Thoracic aorta (tissue), 2 donors: ENCODE measurements around the gene CDCA7L. TPM values are rescaled to one million over a fixed set of nuclear protein-coding genes. Genes with fewer than 3 reads are reported as not detected.

Experiments used
- ATAC-seq: fragments of 150-250 bp; one replicate; pipeline ENCODE4 v1.8.0; 2017; ENCODE audit warnings: low read depth; ENCODE audit not compliant: insufficient number of reproducible peaks, low FRiP score
- DNase-seq: peaks from one replicate; pipeline ENCODE4 v3.0.0-alpha.2; 2020; ENCODE audit warnings: low spot score
- H3K27ac ChIP-seq, 2 donors: fragments of 200-600 bp; sonication (generic); 1 replicate in 1 of 2; 2 replicates in 1 of 2; pipeline ENCODE4 v1.5.1; 2016; ENCODE audit warnings: mild to moderate bottlenecking in 2 of 2, moderate library complexity in 2 of 2
- H3K27me3 ChIP-seq: fragments of 200-600 bp; sonication (generic); replicated peaks from 2 replicates; pipeline ENCODE4 v1.6.0; 2016; ENCODE audit warnings: mild to moderate bottlenecking; ENCODE audit not compliant: insufficient read depth
- H3K36me3 ChIP-seq: fragments of 200-600 bp; sonication (generic); one replicate; pipeline ENCODE4 v1.5.1; 2016
- H3K4me1 ChIP-seq, 2 donors: fragments of 200-600 bp; sonication (generic); 1 replicate in 1 of 2; 2 replicates in 1 of 2; pipeline versions ENCODE4 v1.5.1 to v1.6.0; 2016; ENCODE audit warnings: low read depth in 2 of 2, mild to moderate bottlenecking in 1 of 2; ENCODE audit not compliant: control insufficient read depth in 1 of 2
- H3K4me3 ChIP-seq: fragments of 200-600 bp; sonication (generic); 2 replicates; pipeline ENCODE4 v1.5.1; 2016; ENCODE audit warnings: mild to moderate bottlenecking
- H3K9me3 ChIP-seq: fragments of 200-600 bp; sonication (generic); 2 replicates; pipeline ENCODE4 v1.5.1; 2016
- CTCF ChIP-seq: fragments of 200-600 bp; sonication (generic); IDR thresholded peaks from one replicate; pipeline ENCODE4 v1.5.1; 2019; ENCODE audit warnings: antibody characterized with exemption
- total RNA-seq, 2 donors: library from RNA; depleted of rRNA; stranded (reverse); fragments of >200 nt; gene quantifications; one replicate each; pipeline versions ENCODE4 v1.1.0 to v1.2.3, GENCODE V29; 2016

Gene CDCA7L
- total RNA-seq, 2 donors from 2014 or later: 2.5 to 13.9 TPM

GRCh38 chr7:21912305-21912704 is 33.4 kb downstream of the CDCA7L start:
- Histone ChIP-seq H3K9me3 (no peaks in the 10 kb centered on the region), H3K4me3 (no peak overlapping the region), H3K27me3 (no peaks in the 10 kb centered on the region), H3K27ac (no peak overlapping the region), H3K4me1 (no peaks in the 10 kb centered on the region), H3K36me3 (no peaks in the 10 kb centered on the region)
- TF ChIP-seq CTCF: no peak
- DNase-seq (no peak), ATAC-seq (no peak)

GRCh38 chr7:21911341-21911875 is 34.3 kb downstream of the CDCA7L start:
- no peak overlapping the region for H3K4me3 ChIP-seq
- no peaks in the 10 kb centered on the region for H3K9me3 ChIP-seq
- ATAC-seq: no peak
- no peaks in the 10 kb centered on the region for H3K4me1 ChIP-seq
- H3K36me3 ChIP-seq: no peaks in the 10 kb centered on the region
- no peak overlapping the region for H3K27ac ChIP-seq
- H3K27me3 ChIP-seq: no peaks in the 10 kb centered on the region
- TF ChIP-seq CTCF: no peak
- no peak for DNase-seq

DNA sequence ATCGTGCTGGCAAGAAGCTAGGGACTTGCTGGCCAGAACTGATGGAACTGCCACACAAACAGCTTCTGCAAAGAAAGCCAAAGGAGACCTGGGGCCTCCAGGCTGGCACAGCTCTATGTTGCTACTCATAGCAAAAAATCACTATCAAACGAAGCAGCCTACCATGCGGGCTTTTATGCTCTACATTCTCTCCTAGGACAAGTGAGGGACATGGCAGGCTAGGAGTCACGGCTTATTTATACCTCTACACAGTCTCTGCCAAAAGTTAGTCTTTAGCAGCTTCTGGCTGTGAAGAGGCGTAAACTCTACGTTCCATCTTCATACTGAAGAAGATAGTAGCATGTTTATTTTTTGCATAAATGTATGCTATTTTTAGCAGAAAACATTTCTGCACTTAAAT is 35.4 kb downstream of the CDCA7L start:
- Histone ChIP-seq H3K27me3 (no peaks in the 10 kb centered on the region), H3K36me3 (no peaks in the 10 kb centered on the region), H3K9me3 (no peaks in the 10 kb centered on the region), H3K4me3 (no peak overlapping the region), H3K4me1 (no peaks in the 10 kb centered on the region), H3K27ac (no peak overlapping the region)
- no peak for TF ChIP-seq CTCF
- ATAC-seq: no peak
- DNase-seq: no peak

DNA sequence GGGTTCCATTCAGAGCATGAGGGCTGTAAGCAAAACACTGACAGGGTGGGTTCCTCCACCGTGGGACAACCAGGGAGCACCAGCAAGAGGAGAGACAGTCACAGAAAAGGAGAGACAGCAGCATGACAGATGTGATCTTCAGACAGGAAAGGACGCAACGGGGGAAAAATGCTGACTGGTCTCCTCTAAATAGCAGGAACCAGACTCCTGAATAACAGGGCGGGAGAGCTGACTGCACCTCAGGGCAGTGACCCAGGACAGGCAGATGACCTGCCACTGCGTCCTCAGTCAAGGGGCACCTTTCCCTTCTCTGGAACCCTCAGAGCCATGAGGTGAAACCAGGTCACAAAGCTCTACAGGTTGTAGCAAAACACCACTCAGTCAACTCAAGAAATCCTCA is 37.0 kb downstream of the CDCA7L start:
- no peaks in the 10 kb centered on the region for H3K27me3 ChIP-seq
- no peaks in the 10 kb centered on the region for H3K4me1 ChIP-seq
- no peaks in the 10 kb centered on the region for H3K9me3 ChIP-seq
- no peak overlapping the region for H3K4me3 ChIP-seq
- ATAC-seq: no peak
- H3K27ac ChIP-seq: no peak overlapping the region
- no peak for DNase-seq
- no peak for TF ChIP-seq CTCF
- H3K36me3 ChIP-seq: no peaks in the 10 kb centered on the region

DNA sequence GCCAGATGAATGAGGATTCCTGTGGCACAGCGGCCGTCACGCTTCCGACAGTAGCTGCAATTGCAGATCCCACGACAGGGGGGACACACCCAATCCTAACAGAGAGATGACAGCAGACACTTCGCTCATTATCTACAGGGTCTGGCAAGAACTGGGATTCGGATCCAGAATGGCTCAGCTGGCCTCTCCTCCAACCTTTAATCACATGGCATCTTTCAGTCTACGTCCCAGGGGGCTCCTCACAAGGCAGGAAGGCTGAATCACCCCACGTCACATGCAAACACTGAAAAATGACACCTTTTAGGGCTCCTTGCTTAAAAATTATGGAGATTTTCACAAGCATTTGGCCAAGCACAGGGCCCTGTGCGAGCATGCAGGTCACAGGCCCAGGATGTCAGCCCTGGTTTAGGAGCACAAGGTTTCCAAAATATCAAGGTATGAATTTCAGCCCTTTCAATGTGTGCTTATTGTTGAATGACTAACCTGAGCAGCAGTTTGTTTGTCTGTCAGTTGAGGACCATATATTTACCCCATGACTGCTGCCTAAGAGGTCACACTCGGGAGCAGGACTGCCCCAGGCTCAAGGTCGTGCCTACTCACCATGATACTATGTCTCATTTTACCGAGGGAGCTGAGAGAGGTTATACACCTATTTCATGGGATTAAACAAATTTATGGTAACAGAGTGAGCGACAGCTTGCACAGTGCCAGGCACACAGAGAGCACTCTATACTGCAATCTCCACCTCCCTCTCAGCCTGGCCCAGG is 42.5 kb downstream of the CDCA7L start:
- Histone ChIP-seq H3K36me3 (no peaks in the 10 kb centered on the region), H3K27ac (no peak overlapping the region), H3K4me1 (no peaks in the 10 kb centered on the region), H3K27me3 (no peaks in the 10 kb centered on the region), H3K9me3 (no peaks in the 10 kb centered on the region), H3K4me3 (no peak overlapping the region)
- no peak for DNase-seq
- no peak for ATAC-seq
- TF ChIP-seq CTCF: no peak
